Measurements from ENCODE around the gene CKAP5.

CKAP5 gene

DNA sequence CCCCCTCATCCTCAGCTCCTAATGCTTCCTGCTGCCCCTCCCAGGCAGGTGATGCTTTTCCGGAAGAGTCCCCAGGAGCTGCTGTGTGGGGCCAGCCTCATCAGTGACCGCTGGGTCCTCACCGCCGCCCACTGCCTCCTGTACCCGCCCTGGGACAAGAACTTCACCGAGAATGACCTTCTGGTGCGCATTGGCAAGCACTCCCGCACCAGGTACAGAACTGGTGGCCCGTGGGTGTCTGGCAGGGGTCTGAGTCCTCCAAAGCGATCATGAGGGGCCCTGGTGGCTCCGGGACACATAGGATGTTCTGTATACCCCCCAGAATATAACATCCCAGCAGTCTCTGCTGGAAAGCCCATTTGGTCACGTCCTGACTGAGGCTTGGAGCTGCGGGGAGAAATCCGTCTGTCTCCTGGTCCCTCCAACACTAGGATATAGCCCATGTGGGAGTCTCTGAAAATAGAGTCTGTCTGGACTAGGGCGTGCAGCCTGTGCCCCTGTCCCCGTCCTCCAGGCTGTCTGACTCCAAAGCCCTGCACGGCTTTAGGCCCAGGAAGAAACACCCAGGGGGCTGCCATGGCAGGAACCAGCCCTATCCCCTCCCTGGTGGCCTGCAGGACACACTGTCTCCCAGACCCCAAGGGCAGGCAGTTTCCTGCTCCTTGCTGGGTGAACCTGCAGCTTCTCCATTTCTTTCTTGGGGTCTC, 118.0 kb downstream of the CKAP5 start:
- no peak overlapping the region for H3K4me2 ChIP-seq (ENCODE audit: low read depth, low read length, poor library complexity, severe bottlenecking)
- H3K27me3 ChIP-seq (ENCODE audit: low read length): no peaks in the 10 kb centered on the region
- TF ChIP-seq, protein P1, sequence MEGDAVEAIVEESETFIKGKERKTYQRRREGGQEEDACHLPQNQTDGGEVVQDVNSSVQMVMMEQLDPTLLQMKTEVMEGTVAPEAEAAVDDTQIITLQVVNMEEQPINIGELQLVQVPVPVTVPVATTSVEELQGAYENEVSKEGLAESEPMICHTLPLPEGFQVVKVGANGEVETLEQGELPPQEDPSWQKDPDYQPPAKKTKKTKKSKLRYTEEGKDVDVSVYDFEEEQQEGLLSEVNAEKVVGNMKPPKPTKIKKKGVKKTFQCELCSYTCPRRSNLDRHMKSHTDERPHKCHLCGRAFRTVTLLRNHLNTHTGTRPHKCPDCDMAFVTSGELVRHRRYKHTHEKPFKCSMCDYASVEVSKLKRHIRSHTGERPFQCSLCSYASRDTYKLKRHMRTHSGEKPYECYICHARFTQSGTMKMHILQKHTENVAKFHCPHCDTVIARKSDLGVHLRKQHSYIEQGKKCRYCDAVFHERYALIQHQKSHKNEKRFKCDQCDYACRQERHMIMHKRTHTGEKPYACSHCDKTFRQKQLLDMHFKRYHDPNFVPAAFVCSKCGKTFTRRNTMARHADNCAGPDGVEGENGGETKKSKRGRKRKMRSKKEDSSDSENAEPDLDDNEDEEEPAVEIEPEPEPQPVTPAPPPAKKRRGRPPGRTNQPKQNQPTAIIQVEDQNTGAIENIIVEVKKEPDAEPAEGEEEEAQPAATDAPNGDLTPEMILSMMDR (IDR thresholded peaks at IDR 0.05; ENCODE audit: insufficient read depth, low read length, poor library complexity, severe bottlenecking): no peak
- no peak for TF ChIP-seq EZH2phosphoT487 (conservative IDR thresholded peaks at IDR 0.05; ENCODE audit: low read length)
- H4K20me1 ChIP-seq (ENCODE audit: low read depth, low read length): no peaks in the 10 kb centered on the region
- no peaks in the 10 kb centered on the region for H3K9me2 ChIP-seq (replicated peaks; ENCODE audit: insufficient read depth, low read length)
- no peak overlapping the region for H3K9ac ChIP-seq (ENCODE audit: low read length)
- H3K4me3 ChIP-seq (ENCODE audit: insufficient read depth, low read length, poor library complexity, severe bottlenecking): no peak overlapping the region
- no peaks in the 10 kb centered on the region for H3K36me3 ChIP-seq (ENCODE audit: low read length)
- no peak overlapping the region for H3K27ac ChIP-seq (ENCODE audit: low read depth, low read length)
- no peaks in the 10 kb centered on the region for H3K79me2 ChIP-seq (ENCODE audit: insufficient read depth, low read length)
- no peak overlapping the region for H2AFZ ChIP-seq (ENCODE audit: low read depth, low read length, severe bottlenecking)
- H3K9me3 ChIP-seq (ENCODE audit: insufficient read depth, low read length): no peaks in the 10 kb centered on the region
- no peaks in the 10 kb centered on the region for H3F3A ChIP-seq (ENCODE audit: insufficient read depth)

DNA sequence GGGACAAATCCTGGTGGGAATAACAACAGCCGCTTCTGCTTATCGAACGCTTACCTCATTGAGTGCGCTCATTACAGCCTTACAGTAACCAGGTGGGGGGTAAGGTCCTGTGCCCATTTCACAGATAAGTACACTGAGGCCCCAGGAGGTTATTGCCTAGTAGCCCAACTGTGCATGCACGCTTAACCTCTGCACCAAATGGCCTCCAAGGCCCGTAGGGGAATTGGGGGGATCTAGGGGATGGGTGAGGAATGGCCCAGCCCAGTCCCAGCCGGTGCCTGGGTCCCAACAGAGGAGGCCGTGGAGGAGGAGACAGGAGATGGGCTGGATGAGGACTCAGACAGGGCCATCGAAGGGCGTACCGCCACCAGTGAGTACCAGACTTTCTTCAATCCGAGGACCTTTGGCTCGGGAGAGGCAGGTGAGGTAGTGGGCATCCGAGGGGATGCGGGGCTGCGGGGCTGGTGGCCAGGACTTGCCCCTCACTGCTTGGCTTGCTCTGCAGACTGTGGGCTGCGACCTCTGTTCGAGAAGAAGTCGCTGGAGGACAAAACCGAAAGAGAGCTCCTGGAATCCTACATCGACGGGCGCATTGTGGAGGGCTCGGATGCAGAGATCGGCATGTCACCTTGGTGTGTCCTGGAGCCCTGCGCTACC, 119.7 kb downstream of the CKAP5 start:
- H3K9me3 ChIP-seq (ENCODE audit: insufficient read depth, low read length): no peaks in the 10 kb centered on the region
- H3K27ac ChIP-seq (ENCODE audit: low read depth, low read length): no peak overlapping the region
- H3K79me2 ChIP-seq (ENCODE audit: insufficient read depth, low read length): no peaks in the 10 kb centered on the region
- H3F3A ChIP-seq (ENCODE audit: insufficient read depth): no peaks in the 10 kb centered on the region
- no peak overlapping the region for H3K4me2 ChIP-seq (ENCODE audit: low read depth, low read length, poor library complexity, severe bottlenecking)
- no peaks in the 10 kb centered on the region for H3K9me2 ChIP-seq (replicated peaks; ENCODE audit: insufficient read depth, low read length)
- H2AFZ ChIP-seq (ENCODE audit: low read depth, low read length, severe bottlenecking): no peak overlapping the region
- H4K20me1 ChIP-seq (ENCODE audit: low read depth, low read length): no peaks in the 10 kb centered on the region
- no peak overlapping the region for H3K9ac ChIP-seq (ENCODE audit: low read length)
- no peaks in the 10 kb centered on the region for H3K27me3 ChIP-seq (ENCODE audit: low read length)
- H3K36me3 ChIP-seq (ENCODE audit: low read length): no peaks in the 10 kb centered on the region
- no peak overlapping the region for H3K4me3 ChIP-seq (ENCODE audit: insufficient read depth, low read length, poor library complexity, severe bottlenecking)
- TF ChIP-seq, protein P1 (IDR thresholded peaks at IDR 0.05; ENCODE audit: insufficient read depth, low read length, poor library complexity, severe bottlenecking): no peak
- TF ChIP-seq EZH2phosphoT487 (conservative IDR thresholded peaks at IDR 0.05; ENCODE audit: low read length): no peak

DNA sequence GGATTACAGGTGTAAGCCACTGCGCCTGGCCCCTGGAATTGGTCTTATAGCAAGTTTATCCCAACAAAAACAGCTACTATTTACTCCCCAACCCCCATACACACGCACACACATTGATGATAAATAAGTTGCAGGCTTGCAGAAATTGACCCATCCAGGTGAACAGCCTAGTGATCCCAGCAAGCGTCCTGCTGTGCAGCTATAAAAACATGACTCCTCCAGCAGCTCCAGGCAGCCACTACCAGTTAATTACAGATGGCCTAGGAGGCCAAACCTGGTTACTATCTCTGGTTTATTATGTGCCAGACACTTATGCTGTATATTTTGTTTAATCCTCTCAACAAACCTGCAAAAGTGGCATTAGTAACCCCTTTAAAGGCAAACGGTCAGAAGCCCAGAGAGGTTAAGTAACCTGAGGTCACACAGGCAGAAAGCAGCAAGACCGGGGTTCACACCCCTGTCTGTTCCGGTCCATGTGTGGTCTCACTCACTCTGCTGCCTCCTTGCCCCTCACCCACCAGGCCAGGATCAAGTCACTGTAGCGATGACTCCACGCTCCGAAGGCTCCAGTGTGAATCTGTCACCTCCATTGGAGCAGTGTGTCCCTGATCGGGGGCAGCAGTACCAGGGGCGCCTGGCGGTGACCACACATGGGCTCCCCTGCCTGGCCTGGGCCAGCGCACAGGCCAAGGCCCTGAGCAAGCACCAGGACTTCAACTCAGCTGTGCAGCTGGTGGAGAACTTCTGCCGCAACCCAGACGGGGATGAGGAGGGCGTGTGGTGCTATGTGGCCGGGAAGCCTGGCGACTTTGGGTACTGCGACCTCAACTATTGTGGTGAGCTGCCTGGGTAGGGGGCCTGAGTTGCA, 120.5 kb downstream of the CKAP5 start:
- Histone ChIP-seq H3F3A (ENCODE audit: insufficient read depth) (no peaks in the 10 kb centered on the region), H2AFZ (ENCODE audit: low read depth, low read length, severe bottlenecking) (no peak overlapping the region), H3K36me3 (ENCODE audit: low read length) (no peaks in the 10 kb centered on the region), H3K4me3 (ENCODE audit: insufficient read depth, low read length, poor library complexity, severe bottlenecking) (no peak overlapping the region), H3K27me3 (ENCODE audit: low read length) (no peaks in the 10 kb centered on the region), H3K9me2 (replicated peaks; ENCODE audit: insufficient read depth, low read length) (no peaks in the 10 kb centered on the region), H4K20me1 (ENCODE audit: low read depth, low read length) (no peaks in the 10 kb centered on the region), H3K9me3 (ENCODE audit: insufficient read depth, low read length) (no peaks in the 10 kb centered on the region), H3K9ac (ENCODE audit: low read length) (no peak overlapping the region), H3K79me2 (ENCODE audit: insufficient read depth, low read length) (no peaks in the 10 kb centered on the region), H3K4me2 (ENCODE audit: low read depth, low read length, poor library complexity, severe bottlenecking) (no peak overlapping the region), H3K27ac (ENCODE audit: low read depth, low read length) (no peak overlapping the region)
- TF ChIP-seq, protein P1 (IDR thresholded peaks at IDR 0.05; ENCODE audit: insufficient read depth, low read length, poor library complexity, severe bottlenecking): no peak
- no peak for TF ChIP-seq EZH2phosphoT487 (conservative IDR thresholded peaks at IDR 0.05; ENCODE audit: low read length)

Measured in SU-DHL-6 (cell line).